Ishikawa (cell line): ENCODE measurements around the gene CORO7.

Experiments
- CEBPB ChIP-seq: IDR thresholded peaks from 2 replicates; pipeline ENCODE4 v1.6.1; 2012
- CREB1 ChIP-seq: IDR thresholded peaks from 2 replicates; pipeline ENCODE4 v1.6.1; 2012; ENCODE audit warnings: low read depth
- EP300 ChIP-seq: IDR thresholded peaks from 2 replicates; pipeline ENCODE4 v1.6.1; 2012; ENCODE audit warnings: borderline replicate concordance
- MAX ChIP-seq: IDR thresholded peaks from 2 replicates; pipeline ENCODE4 v1.6.1; 2012
- NFIC ChIP-seq: IDR thresholded peaks from 2 replicates; pipeline ENCODE4 v1.6.1; 2012
- REST ChIP-seq: IDR thresholded peaks from 2 replicates; pipeline ENCODE4 v1.6.1; 2012; ENCODE audit warnings: low read depth, mild to moderate bottlenecking
- TAF1 ChIP-seq: IDR thresholded peaks from 2 replicates; pipeline ENCODE4 v1.6.1; 2012; ENCODE audit warnings: low read depth, mild to moderate bottlenecking
- TEAD4 ChIP-seq: IDR thresholded peaks from 2 replicates; pipeline ENCODE4 v1.6.1; 2012
- USF1 ChIP-seq: IDR thresholded peaks from 2 replicates; pipeline ENCODE4 v1.6.1; 2012
- YY1 ChIP-seq: IDR thresholded peaks from 2 replicates; pipeline ENCODE4 v1.6.1; 2012; ENCODE audit warnings: low read depth
- ZBTB7A ChIP-seq: IDR thresholded peaks from 2 replicates; pipeline ENCODE4 v1.6.1; 2012; ENCODE audit warnings: low read depth

GRCh38 chr16:4337540-4338088 is 78.8 kb downstream of the CORO7 start:
- TF ChIP-seq NFIC (no peak), YY1 (no peak), CREB1 (no peak), MAX (no peak), CEBPB (no peak), EP300 (no peak), USF1 (no peak), TEAD4 (no peak), TAF1 (no peak), ZBTB7A (no peak), REST (no peak)
